ENCODE measurements around the gene KRTAP10-9.

GRCh38 chr21:44653656-44654575, 27.0 kb downstream of the KRTAP10-9 start:
- TF ChIP-seq EGR1 (IDR thresholded peaks at IDR 0.05) (no peak), CEBPB (IDR thresholded peaks at IDR 0.05) (no peak), YY1 (IDR thresholded peaks at IDR 0.05; ENCODE audit: low read depth) (no peak), EP300 (IDR thresholded peaks at IDR 0.05; ENCODE audit: borderline replicate concordance) (no peak), TAF1 (IDR thresholded peaks at IDR 0.05; ENCODE audit: low read depth) (no peak)
